HG02885 (cell line): Measurements from ENCODE around the gene FIP1L1.

Experiments
- ATAC-seq: cut with Tn5 transposase; IDR thresholded peaks from one replicate; pipeline ENCODE4 v1.9.1; 2021; ENCODE audit warnings: mild to moderate bottlenecking; ENCODE audit not compliant: unreplicated experiment, poor library complexity

FIP1L1 gene

DNA sequence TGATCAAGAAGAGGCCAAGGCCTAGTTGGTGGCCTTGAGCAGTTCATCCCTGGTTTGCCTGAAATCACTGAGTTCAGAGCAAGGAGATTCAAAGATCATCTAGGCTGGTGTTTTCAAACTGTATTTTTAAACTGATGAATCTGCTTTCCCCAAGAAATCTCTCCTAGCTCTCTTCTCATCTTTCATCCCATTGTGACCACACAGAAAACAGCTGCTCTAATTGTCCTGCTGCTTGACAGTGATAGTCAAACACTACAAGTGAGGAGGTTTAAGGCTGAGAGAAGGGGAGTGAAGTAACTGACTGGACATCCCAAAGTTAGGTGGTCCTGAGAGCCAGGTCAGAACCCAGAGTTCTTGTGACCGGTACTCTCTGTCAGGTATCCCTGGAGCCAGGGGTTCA is 122.3 kb downstream of the FIP1L1 start:
- ATAC-seq = no peak

DNA sequence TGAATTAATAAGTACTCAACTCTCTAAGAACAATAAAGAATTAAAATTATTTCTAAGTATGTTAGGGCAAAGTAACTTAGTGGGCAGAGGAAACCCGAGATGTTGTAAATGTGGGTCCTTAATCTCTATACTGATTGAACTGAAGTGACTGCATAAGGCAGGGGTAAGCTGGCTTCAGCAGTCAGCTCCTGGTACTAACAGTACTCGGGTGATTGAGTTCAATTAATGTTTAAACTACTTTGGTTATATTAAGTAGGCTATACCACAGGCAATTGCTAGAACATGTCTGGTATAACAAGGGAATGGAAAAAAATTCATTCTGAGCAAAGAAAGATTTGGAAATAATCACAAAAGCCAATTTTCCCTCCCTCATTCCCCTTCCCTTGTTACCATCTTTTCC is 123.1 kb downstream of the FIP1L1 start:
- ATAC-seq = no peak

DNA sequence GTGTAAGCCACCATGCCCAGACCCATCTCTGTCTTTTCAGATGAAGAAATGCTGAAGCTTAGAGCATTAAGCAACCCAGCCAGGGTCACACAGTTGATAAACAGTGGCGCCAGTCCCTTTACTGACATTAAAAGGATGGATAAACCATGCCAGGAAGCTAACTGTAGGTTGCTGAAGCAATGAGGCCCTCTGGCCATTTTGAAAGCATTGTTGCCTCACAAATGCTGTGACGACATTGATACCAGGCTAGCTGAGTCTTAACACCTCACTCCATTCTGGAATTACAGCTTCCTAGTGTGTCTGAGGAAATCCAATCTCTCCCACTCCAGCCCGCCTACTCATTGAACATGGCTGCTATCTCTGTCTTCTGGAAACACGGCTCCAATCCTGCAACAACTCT is 124.1 kb downstream of the FIP1L1 start:
- ATAC-seq = no peak

DNA sequence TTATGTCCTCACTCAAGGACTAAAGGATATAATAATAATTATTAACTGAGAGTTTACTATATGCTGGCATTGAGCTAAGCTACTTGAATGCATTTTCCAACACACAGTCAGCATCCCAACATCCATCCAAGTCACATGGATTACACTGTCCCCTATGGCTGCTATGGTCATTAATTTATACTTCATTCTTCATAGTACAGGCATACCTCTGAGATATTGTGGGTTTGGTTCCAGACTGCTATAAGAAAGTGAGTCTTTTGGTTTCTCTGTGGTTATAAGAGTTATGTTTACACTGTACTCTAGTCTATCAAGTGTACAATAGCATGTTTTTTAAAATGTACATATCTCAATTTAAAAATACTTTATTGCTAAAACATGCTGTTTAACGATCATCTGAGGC is 124.7 kb downstream of the FIP1L1 start:
- ATAC-seq = no peak

DNA sequence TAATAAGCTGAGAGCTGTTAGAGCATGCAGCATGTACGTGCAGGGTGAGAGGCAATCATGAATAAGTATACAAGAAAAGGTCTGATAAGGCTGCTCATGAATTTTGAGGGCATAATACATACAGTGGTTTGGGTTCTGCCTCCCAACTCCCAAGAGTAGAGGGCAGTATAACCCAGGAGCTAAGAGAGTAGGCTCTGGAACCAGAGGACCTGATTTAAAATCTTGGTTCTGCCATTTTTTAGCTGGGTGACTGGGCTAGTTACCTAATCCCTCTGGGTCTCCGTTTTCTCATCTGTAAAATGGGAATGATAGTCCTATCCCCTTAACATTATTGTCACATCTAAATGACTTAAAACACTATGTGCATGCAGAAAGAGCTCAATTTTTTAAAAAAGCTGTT is 128.5 kb downstream of the FIP1L1 start:
- no peak for ATAC-seq

DNA sequence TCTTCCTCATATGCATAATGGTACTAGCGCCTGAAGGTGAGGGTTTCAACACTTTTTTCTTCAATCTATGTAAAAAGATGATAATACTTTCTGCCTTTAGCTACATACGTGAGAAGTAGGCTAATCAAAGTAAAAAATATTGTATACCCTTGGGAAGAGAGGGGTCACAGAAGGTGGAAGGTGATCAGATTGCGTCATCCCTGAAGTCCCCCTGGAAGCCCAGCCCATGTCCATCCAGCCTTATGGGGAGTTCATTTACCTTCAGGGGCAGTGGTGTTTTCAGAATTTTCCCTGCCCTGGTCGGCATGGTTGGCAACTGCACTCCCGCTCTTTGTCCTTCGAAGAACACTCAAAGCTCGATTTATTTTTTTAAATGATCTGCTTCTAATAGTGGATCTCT is 129.6 kb downstream of the FIP1L1 start:
- ATAC-seq = no peak

DNA sequence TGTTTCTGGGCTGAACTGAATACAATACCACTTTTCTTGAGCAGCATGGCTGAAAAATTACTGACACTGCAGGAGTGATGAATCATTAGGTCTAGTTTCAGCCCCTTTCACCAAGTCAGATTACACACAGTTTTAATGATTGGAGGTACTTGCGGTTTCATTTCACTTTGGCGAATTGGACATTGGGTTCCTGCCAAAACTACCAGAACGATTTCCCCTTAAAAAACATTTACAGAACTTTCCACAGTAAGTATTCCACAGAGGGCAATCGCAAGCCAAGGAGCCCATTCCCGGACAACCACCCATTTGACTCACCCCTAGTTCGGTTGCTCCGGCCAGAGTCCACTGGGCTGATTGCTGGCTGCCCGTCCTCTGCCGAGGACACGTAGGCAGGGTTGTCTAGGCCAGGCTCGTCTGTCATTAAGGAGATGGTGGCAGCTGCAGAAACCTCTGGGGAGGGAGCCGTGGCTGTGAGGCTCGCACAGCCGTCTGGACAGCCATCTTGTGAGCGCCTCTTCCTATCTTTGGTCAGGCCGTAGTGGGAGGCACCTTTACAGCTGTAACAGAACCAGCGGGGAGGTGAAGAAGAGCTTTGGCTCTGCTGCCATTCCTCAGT is 130.3 kb downstream of the FIP1L1 start:
- ATAC-seq = no peak

DNA sequence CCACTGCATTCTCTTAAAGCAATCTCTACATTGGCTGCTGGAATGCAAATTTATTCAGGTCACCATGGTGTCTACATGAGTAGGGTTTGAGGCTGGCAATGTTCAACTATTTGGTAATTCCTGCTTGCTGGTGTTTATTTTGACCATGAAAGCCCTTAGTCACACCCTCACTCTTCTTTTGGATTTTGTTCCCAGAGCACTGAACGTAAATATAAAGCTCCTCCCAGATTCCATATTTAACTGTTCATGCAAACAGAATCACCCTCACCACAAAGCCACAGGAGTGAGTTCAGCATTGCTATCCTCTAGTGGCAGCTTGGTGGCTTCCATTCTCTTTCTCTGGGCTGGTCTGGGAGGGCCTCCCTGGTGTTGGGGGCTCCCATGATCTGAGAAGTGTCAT is 131.0 kb downstream of the FIP1L1 start:
- ATAC-seq = no peak

DNA sequence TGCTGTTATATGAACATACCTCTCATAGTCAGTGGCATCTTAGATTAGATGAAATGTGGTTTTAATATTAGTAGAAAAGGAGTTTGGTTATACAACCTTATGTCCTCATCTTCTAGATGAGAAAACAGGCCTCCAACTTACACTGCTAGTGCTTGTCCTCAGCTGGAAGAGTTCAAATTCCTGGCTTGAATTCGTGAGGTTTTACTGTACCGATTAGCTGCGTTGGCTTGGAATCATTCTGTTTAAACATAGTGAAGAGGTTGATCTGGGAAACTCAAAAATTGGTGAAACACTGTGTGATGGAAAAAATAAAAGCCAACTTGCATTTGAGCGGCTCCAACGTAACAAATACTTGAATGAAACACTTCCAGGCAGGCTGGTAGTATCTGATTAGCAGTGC is 132.9 kb downstream of the FIP1L1 start:
- ATAC-seq = no peak
